ENCODE results near the gene CDH10.

CDH10 gene
- 0 reads per million in 2 donors for total RNA-seq

DNA sequence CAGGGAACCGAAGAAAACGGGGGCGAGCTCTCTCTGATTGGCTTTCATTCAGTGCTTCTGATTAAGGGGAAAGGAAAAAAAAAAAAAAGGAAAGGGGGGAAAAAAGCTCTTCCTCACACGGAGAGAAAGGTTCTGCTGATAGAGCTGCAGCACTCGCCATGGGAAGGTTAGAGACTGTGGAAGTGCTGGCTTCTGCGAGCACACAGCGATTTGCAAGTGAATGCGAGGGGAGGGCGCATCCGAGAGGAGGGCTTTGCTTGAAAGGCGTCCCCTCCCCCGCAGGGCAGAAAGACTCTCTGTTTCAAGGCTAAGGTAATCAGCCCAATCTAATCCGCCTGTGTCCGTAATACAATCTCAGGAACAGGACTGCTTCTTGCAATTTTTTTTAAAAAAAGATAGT, at the start of gene CDH10:
CDH10 (minus strand) TSS at position 218 of the 400 bp plus-strand sequence. CDS start 51,488 bp downstream, outside the sequence.
- no peak for DNase-seq

DNA sequence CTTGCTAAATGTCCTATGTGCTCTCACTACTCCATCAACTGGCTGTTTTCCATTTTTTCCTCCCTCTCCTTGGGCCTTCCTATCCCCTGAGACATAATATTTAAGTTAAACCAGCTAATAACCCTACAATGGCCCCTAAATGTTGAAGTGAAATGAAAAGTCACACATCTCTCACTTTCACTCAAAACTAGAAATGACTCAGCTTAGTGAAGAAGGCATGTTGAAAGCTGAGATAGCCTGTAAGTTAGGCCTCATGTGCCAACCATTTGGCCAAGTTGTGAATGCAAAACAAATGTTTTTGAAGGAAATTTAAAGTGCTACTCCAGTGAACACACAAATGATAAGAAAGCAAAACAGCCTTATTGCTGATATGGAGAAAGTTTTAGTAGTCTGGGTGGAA, 48.8 kb upstream of the CDH10 start:
- no peak for DNase-seq

DNA sequence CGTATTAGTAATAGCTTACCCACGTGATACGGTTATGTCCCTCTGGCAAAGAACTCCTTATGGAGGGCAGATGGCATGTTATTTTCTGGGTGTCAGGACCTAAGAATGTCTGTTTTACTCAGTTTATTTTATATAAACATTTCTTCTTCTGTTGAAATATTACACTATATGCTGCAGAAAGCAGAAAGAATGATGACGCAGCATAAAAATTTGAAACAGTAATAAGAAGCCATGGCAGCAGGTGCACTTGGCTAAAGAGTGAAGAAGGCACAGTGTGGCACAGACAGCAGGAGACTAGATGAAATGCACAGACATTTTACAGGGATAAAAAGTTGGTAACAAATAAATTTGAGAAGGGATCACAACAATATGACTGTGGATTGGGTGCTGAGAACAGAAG, 46.3 kb upstream of the CDH10 start:
- no peak for DNase-seq

DNA sequence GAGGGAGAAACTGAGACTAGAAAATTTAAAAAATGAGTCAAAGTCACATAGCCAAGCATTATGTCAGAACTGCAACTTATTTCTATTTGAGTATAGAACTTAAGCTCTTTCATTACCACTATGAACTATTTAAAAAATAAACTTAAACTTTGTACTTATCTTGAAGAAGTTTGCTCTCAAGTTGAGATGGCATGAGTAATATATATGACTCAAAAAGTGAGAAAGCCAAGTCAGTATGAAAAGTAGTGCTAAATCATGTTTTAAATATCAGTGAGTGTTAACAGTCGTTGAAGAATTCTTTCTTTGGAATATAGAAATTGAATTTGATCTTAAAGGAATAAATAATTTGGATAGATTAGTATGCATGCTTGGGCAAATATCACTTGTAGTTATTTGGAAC, 36.3 kb upstream of the CDH10 start:
- no peak for DNase-seq

DNA sequence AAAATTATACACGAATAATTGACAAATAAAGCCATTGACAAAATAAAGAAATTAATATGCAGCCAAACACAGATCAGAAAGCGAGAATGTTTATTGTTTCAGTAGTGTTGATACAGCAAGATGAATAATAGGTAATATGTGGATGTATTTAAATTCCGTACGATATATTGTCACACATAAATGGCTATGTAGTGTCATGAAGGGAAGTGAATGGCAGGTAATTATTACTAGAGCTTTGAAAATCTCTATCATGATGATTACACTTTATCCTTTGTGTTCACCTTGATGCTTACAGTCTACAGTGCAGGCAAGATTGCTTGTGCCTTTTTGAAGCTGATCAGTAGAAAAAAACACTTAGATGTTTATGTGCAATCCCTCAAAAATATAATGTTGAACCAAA, 23.3 kb upstream of the CDH10 start:
- no peak for DNase-seq

- DNase-seq: no peak
Observed at GRCh38 chr5:24649531-24649930, 4.8 kb upstream of the CDH10 start.

DNA sequence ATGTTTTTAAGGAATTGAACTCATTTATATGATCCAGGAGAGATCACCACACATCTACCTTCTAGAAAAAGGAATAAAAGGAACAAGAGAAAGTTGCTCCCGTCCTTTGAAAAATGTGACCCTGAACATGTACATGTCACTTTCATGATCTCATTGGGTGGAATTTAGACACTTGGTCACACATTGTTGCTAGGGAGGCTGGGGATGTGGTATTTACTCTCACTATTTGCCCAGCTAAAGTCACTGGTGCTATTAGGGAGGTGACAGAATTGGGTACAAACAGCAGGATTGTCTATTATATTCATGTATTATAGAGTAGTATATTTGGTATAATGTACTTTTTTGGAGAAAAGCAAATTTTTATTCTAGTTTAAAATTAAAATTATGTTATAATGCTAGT, 2.1 kb upstream of the CDH10 start:
- DNase-seq: no peak

- DNase-seq: no peak
Observed at GRCh38 chr5:24645483-24645882, 705 bp upstream of the CDH10 start.

DNA sequence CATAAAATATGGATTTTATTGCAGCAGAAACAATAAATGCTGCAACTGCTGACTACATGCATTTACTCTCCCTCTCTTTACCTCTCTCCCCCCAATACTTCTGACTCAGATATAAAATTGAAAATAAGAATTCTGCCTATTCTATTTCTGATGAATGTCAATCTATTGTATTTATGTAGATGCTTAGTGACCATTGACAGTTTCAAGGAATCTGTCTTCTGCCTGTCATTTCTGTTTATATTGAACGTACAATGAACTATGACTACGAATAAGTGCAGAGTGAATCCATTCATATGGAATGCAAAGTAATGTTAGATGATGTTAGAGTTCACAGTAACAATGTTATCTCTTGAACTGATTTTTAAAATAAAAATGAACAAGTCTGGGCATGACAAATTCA, 898 bp downstream of the CDH10 start:
- no peak for DNase-seq

DNA sequence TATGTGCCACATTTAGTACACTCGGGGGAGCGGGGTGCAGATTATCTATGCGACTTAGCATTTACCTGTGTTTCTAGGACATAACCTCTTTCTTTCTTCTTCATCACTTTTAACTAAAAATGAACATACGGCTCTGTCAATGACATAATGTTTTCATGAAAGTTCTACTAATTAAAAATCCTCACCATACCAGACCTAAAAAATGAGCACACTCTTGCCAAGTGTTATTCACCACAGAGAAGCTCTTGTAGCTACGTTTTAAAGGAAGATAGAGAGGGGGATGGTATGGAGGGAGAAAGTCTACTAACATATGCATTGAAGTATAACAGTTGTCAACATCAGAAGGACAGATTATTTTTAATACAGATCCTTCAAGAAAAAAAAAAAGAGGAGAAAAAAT, 1.6 kb downstream of the CDH10 start:
- DNase-seq: no peak

- no peak for DNase-seq
Observed at GRCh38 chr5:24642022-24642421, 2.8 kb downstream of the CDH10 start.

DNA sequence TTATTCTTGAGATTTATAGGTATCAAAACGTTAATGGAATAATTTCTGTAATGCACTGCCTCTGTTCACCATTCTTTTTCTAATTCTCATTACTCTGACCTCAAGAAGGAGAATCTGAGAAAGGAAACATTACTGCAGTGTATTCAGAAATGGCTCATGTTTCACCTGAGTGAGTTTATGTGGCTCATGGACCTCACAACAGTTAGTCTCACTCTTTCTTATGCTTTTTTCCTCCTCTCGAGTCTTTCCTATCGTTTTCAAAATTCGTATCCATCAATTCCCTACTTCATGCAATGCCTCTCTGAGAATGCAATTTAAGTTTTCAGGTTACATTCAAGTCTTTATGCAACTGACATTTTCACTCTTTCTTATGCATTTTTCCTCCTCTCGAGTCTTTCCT, 9.6 kb downstream of the CDH10 start:
- no peak for DNase-seq

GRCh38 chr5:24633715-24634325, 11.0 kb downstream of the CDH10 start:
- DNase-seq: no peak

- DNase-seq: no peak
Observed at GRCh38 chr5:24632353-24632752, 12.4 kb downstream of the CDH10 start.

- no peak for DNase-seq
Observed at GRCh38 chr5:24630918-24631317, 13.9 kb downstream of the CDH10 start.

- DNase-seq: no peak
Observed at GRCh38 chr5:24629798-24630197, 15.0 kb downstream of the CDH10 start.

DNA sequence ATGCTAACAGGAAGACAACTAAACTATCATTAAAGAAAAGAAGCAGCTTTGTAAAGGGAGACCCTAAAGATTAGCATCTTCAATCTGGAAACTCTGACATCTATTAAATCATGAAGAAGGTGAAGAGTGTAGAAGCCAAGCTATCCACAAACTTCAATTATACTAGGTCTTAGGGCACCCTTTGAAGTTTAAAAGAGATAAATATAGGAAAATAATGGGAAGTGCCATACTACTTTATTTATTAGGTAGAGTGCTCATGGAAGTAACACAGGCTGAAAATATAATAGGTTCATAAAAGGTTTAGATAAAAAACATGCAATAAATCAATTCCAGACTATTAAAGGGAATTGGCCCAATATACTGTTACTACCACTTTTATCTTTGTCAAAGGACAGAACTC, 19.9 kb downstream of the CDH10 start:
- DNase-seq: no peak

DNA sequence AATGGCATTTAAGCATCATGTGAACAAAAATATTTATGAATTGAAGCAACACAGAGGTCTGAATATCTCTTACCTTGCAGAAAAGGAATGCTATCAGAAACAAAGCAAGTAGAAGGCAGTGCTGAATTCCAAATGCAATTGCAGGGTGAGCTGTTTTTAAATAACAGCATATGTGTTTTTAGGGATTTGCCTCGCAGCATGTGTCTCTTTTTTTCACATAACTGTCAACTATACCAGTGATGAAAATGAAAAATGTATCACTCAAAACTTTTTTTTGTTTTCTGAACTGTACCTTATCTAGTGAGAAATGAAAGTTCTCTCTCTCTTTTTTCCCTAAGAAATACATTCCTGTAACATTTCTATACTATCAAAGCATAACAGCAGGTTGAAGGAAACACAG, 21.2 kb downstream of the CDH10 start:
- no peak for DNase-seq

- no peak for DNase-seq
Observed at GRCh38 chr5:24623031-24623430, 21.7 kb downstream of the CDH10 start.

DNA sequence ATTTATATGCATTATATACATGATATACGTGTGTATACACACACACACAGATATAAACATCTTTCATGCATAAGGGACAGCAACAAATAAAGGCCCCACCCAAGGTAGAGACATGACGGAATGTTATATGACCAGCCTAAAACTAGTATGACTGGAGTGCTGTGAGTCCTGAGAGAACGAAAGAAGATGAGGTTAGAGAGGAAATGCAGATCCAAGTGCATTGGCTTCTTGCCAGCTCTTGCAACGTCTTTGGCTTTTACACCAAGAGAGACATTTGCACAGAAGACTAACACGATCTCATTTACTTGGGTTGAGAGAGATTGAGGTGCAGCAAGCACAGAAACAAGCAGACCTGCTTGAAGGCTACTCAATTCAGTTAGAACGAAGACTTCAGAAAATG, 23.0 kb downstream of the CDH10 start:
- no peak for DNase-seq

- DNase-seq: no peak
Observed at GRCh38 chr5:24616566-24616965, 28.2 kb downstream of the CDH10 start.

DNA sequence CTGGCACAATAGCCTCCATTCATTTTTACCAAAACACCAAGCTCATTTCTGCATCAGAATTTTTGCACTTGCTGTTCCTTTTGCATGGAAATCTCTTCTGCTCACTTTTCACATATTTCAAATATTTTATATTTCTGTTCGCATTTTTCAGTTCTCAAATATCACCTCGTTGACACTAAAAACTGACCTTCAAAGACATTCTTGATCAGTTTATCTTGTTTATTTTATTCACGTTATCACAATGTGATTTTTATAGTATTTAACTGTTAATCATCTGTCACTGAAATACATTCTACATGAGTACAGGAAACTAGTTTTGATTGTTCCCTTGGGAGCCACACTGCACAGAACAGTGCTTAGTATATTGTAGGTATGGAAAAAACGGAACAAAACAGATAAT, 29.6 kb downstream of the CDH10 start:
- DNase-seq: no peak

DNA sequence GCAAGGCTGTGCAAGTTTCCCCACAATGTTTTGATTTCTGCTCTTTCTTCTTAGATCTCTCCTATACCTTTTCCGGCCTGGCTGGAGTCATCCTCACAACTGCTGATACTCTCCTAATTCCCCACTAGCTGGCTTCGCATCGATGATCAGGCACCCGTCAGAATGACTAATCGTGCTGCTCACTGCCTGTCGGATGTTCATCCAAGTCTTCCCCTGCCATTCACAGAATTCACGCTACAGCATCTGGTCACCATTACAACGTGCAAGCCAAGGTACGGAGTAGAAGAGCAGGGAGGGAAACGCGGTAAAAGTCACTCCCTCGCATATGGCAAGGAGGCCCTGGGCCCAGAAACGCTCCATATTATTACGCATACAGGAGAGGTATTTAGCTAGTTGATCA, 35.1 kb downstream of the CDH10 start:
- DNase-seq: no peak

DNA sequence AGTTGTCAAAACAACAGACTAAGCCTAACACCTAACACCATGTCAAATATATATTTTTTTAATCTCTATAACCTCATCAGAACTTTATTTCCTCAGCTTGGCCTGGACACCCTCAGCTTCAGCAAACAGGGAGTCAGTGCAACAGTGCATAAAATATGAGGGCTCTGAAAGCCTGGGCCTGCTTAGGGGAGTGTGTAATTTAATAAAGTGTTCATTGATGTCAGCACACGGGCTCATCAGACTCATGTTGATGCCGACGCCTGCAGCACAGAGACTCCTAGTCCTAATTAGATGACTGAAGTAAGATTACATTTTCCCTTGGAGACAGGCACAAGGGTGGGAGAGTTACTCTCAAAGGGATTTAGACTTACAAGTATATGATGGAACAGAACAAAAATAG, 37.8 kb downstream of the CDH10 start:
- no peak for DNase-seq

DNA sequence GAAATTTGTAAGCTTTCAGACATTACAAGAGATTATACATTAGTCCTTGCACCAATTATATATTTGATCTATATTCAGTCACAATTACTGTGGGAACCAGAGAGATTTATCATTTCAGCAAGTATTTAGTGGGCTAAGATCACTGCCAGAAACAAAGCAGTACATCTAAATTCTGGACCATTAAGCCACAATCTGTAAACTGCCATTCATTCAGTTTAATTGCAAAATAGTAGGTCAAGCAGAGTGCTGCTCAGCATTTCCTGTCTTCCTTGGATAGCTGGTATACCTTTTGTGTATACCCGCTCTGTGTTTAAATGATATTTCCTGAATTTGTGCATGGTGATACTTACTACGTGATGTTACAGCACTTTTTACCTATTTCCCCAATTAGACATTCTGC, 42.6 kb downstream of the CDH10 start:
- no peak for DNase-seq

GRCh38 chr5:24598956-24599355, 45.8 kb downstream of the CDH10 start:
- DNase-seq: no peak

Measured in activated gamma-delta T cell (primary cell).